ENCODE measurements around the gene HTR2B. TPM values are rescaled to one million over a fixed set of nuclear protein-coding genes. Genes with fewer than 3 reads are reported as not detected.

Gene HTR2B
- total RNA-seq, 2 experiments from 2014 or later, result not detected

DNA sequence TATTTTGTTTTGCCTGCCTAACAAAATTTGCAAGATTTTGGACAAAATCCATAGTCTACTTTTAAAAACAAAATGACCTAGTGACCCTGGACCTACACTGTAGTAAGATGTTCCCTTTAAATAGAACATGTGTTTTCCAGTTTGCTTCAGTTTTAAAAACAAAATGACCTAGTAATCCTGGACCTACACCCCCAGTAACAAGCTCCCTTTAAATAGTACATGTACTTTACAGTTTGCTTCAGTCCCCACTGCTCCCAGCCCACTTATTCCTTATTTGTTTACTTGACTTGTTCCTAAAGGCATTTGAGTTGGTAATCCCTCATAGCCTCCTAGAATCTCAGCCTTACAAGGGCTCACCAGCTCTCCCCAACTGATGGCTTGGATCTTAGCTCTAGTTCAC lies 34.5 kb upstream of the HTR2B start:
- Histone ChIP-seq H2AFZ (ENCODE audit: low read length) (no peak overlapping the region), H3K9me2 (ENCODE audit: insufficient read depth, low read length) (no peaks in the 10 kb centered on the region), H3K79me2 (ENCODE audit: insufficient read depth, low read depth, low read length) (no peaks in the 10 kb centered on the region), H3K4me2 (ENCODE audit: low read length) (no peak overlapping the region), H3K36me3 (ENCODE audit: insufficient read depth, low read length) (peaks cover 64% of the 10 kb centered on the region), H3K4me1 (ENCODE audit: insufficient read depth, low read length, poor library complexity, severe bottlenecking) (no peaks in the 10 kb centered on the region), H3K4me3 (ENCODE audit: low read depth, low read length, poor library complexity, severe bottlenecking) (no peak overlapping the region), H4K20me1 (ENCODE audit: insufficient read depth, low read length) (no peaks in the 10 kb centered on the region), H3K27ac (ENCODE audit: low read depth, low read length, poor library complexity, severe bottlenecking) (no peak overlapping the region), H3K9me3 (ENCODE audit: low read length) (no peaks in the 10 kb centered on the region)
- ChIA-PET CTCF (ENCODE audit: unreplicated experiment) (no interaction called here), POLR2A (interaction anchor here (0.6 to 0.8 kb wide), 2 partner anchors 116 to 727 kb away, joined by 3 to 7 read pairs; no protein-coding TSS in a partner anchor)
- intact Hi-C loops (cut with micrococcal nuclease; ENCODE audit: unreplicated experiment), result no loop called here
- no peak for DNase-seq (ENCODE audit: low spot score)
- no TSS peak for BruUV-seq (replicated peaks)
- TF ChIP-seq, protein P1, sequence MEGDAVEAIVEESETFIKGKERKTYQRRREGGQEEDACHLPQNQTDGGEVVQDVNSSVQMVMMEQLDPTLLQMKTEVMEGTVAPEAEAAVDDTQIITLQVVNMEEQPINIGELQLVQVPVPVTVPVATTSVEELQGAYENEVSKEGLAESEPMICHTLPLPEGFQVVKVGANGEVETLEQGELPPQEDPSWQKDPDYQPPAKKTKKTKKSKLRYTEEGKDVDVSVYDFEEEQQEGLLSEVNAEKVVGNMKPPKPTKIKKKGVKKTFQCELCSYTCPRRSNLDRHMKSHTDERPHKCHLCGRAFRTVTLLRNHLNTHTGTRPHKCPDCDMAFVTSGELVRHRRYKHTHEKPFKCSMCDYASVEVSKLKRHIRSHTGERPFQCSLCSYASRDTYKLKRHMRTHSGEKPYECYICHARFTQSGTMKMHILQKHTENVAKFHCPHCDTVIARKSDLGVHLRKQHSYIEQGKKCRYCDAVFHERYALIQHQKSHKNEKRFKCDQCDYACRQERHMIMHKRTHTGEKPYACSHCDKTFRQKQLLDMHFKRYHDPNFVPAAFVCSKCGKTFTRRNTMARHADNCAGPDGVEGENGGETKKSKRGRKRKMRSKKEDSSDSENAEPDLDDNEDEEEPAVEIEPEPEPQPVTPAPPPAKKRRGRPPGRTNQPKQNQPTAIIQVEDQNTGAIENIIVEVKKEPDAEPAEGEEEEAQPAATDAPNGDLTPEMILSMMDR (conservative IDR thresholded peaks at IDR 0.05; ENCODE audit: low read length), result no peak
- TF ChIP-seq EZH2phosphoT487 (IDR thresholded peaks at IDR 0.05; ENCODE audit: borderline replicate concordance, low read depth, low read length), result no peak

DNA sequence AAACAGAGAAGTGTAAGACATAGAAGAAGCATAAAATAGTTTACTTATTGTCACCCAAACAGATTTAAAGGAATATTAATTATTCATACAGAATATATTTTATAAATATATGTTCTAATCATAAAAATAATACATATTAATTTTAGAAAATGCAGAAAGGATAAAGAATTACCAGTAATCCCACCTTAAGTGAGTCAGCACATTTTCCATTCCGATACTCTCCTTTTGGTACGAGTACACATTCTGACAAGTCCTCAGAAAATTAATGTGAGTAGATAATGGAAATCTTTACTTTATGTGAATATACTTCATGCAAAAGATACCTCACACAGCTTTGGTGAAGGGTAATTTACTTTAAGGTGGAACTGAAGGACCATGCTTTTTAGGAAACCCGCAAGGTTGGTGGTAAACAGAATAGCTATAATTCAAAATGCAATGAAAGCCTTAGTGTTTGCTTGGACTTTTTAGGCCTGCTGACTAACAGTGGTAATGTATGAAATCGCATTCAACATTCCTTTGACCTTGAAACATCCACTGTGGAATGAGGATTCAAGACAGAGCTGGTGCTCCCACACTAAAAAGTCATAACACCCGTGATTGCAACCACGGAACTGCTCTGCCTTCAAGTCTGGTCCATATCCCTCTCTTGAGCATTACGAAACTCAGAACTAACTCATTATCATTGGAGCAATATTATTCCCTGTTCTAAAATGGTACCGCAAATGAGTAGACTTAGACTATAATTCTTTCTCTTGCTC lies 28.1 kb upstream of the HTR2B start:
- H3K4me1 ChIP-seq (ENCODE audit: insufficient read depth, low read length, poor library complexity, severe bottlenecking), result no peaks in the 10 kb centered on the region
- intact Hi-C loops (cut with micrococcal nuclease; ENCODE audit: unreplicated experiment), result no loop called here
- BruUV-seq (replicated peaks), result no TSS peak
- no peak overlapping the region for H2AFZ ChIP-seq (ENCODE audit: low read length)
- no peak overlapping the region for H3K27ac ChIP-seq (ENCODE audit: low read depth, low read length, poor library complexity, severe bottlenecking)
- H3K36me3 ChIP-seq (ENCODE audit: insufficient read depth, low read length), result peaks cover 76% of the 10 kb centered on the region
- no peak overlapping the region for H3K4me3 ChIP-seq (ENCODE audit: low read depth, low read length, poor library complexity, severe bottlenecking)
- TF ChIP-seq, protein P1 (conservative IDR thresholded peaks at IDR 0.05; ENCODE audit: low read length), result no peak
- no peak for TF ChIP-seq EZH2phosphoT487 (IDR thresholded peaks at IDR 0.05; ENCODE audit: borderline replicate concordance, low read depth, low read length)
- DNase-seq (ENCODE audit: low spot score), result no peak
- no peaks in the 10 kb centered on the region for H3K9me3 ChIP-seq (ENCODE audit: low read length)
- no peaks in the 10 kb centered on the region for H4K20me1 ChIP-seq (ENCODE audit: insufficient read depth, low read length)
- CTCF ChIA-PET (ENCODE audit: unreplicated experiment), result no interaction called here
- H3K9me2 ChIP-seq (ENCODE audit: insufficient read depth, low read length), result no peaks in the 10 kb centered on the region
- no peak overlapping the region for H3K4me2 ChIP-seq (ENCODE audit: low read length)
- POLR2A ChIA-PET, result interaction anchor here (1.2 kb wide), 1 partner anchor 24 kb away, joined by 5 read pairs; no protein-coding TSS in a partner anchor
- H3K79me2 ChIP-seq (ENCODE audit: insufficient read depth, low read depth, low read length), result no peaks in the 10 kb centered on the region

DNA sequence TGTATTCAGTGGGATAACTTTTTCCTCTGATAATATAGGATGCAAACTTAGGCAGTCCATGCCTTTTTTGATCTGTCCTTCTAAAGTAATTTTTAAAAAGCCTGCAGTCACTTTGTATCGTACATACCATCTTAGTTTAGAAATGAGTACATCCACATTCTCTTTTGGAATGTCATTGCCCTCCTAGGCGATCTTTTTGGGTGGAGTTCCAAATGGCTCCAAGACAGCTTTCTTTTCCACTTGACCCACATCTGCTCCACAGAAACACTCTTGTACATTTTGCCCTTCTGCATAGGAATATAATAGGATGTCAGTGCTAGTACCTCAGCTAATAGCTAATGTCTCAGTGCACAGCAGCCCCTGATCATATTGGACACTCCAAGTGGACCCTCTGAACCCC lies 21.8 kb upstream of the HTR2B start:
- BruUV-seq (replicated peaks), result no TSS peak

More for the DNA sequence above, 21.8 kb upstream of the HTR2B start:
- Histone ChIP-seq H3K9me2 (ENCODE audit: insufficient read depth, low read length) (no peaks in the 10 kb centered on the region), H3K4me2 (ENCODE audit: low read length) (no peak overlapping the region), H3K79me2 (ENCODE audit: insufficient read depth, low read depth, low read length) (no peaks in the 10 kb centered on the region), H2AFZ (ENCODE audit: low read length) (no peak overlapping the region), H3K4me1 (ENCODE audit: insufficient read depth, low read length, poor library complexity, severe bottlenecking) (no peaks in the 10 kb centered on the region), H4K20me1 (ENCODE audit: insufficient read depth, low read length) (no peaks in the 10 kb centered on the region), H3K9me3 (ENCODE audit: low read length) (no peaks in the 10 kb centered on the region), H3K4me3 (ENCODE audit: low read depth, low read length, poor library complexity, severe bottlenecking) (no peak overlapping the region), H3K27ac (ENCODE audit: low read depth, low read length, poor library complexity, severe bottlenecking) (no peak overlapping the region), H3K36me3 (ENCODE audit: insufficient read depth, low read length) (peaks cover 68% of the 10 kb centered on the region)
- ChIA-PET POLR2A (no interaction called here), CTCF (ENCODE audit: unreplicated experiment) (no interaction called here)
- intact Hi-C loops (cut with micrococcal nuclease; ENCODE audit: unreplicated experiment), result no loop called here
- TF ChIP-seq, protein P1 (conservative IDR thresholded peaks at IDR 0.05; ENCODE audit: low read length), result no peak
- no peak for TF ChIP-seq EZH2phosphoT487 (IDR thresholded peaks at IDR 0.05; ENCODE audit: borderline replicate concordance, low read depth, low read length)
- DNase-seq (ENCODE audit: low spot score), result no peak
